GM23338 (cell line): ENCODE measurements around the gene CNPY2.

Source experiments
- CREB1 ChIP-seq: fragments of 250-450 bp; sonication (Bioruptor Pico); IDR thresholded peaks from 2 replicates; pipeline ENCODE4 v1.5.0; 2020; ENCODE audit warnings: low read depth, mild to moderate bottlenecking, moderate library complexity
- CTCF ChIP-seq, 2 experiments: fragments of 200-600 bp in 1 of 2; sonication (generic) in 1 of 2; conservative IDR thresholded peaks; 2 replicates each; pipeline versions ENCODE4 v1.5.1 to v1.6.1; 2016 to 2017; ENCODE audit warnings: antibody characterized with exemption in 2 of 2, low read depth in 2 of 2, mild to moderate bottlenecking in 2 of 2, moderate library complexity in 1 of 2
- EZH2 ChIP-seq: fragments of 200-600 bp; sonication (generic); IDR thresholded peaks from one replicate; pipeline ENCODE4 v1.8.0; 2017; ENCODE audit warnings: antibody characterized with exemption, mild to moderate bottlenecking, low read depth; ENCODE audit not compliant: unreplicated experiment
- EZH2phosphoT487 ChIP-seq: fragments of 200-600 bp; sonication (generic); IDR thresholded peaks from one replicate; pipeline ENCODE4 v1.8.1; 2018; ENCODE audit warnings: antibody characterized with exemption; ENCODE audit not compliant: unreplicated experiment
- JUNB ChIP-seq: IDR thresholded peaks from one replicate; pipeline ENCODE4 v1.6.1; 2016; ENCODE audit warnings: antibody characterized with exemption; ENCODE audit not compliant: unreplicated experiment
- NANOG ChIP-seq: IDR thresholded peaks from 2 replicates; pipeline ENCODE4 v1.6.1; 2016; ENCODE audit warnings: antibody characterized with exemption, borderline replicate concordance
- POLR2AphosphoS5 ChIP-seq: IDR thresholded peaks from 2 replicates; pipeline ENCODE4 v1.6.1; 2016; ENCODE audit warnings: antibody characterized with exemption, low read depth
- ZNF114 ChIP-seq: fragments of 250-450 bp; sonication (Bioruptor Pico); IDR thresholded peaks from 2 replicates; pipeline ENCODE4 v1.5.0; 2020; ENCODE audit warnings: mild to moderate bottlenecking, moderate library complexity
- ZNF331 ChIP-seq: fragments of 250-450 bp; sonication (Bioruptor Pico); IDR thresholded peaks from 2 replicates; pipeline ENCODE4 v1.5.0; 2020; ENCODE audit warnings: low read depth, mild to moderate bottlenecking, moderate library complexity
- TF ChIP-seq, protein P1 (sequence below): IDR thresholded peaks from one replicate; pipeline ENCODE4 v1.6.1; 2018; ENCODE audit warnings: antibody characterized with exemption; ENCODE audit not compliant: unreplicated experiment
- TF ChIP-seq, protein P2 (sequence below): fragments of 250-450 bp; sonication (Bioruptor Pico); IDR thresholded peaks from 2 replicates; pipeline ENCODE4 v1.5.0; 2020; ENCODE audit warnings: mild to moderate bottlenecking, moderate library complexity

- TF ChIP-seq POLR2AphosphoS5 (no peak), CTCF (conservative IDR thresholded peaks at IDR 0.05; ENCODE audit: low read depth in 2 of 2) (no peak), JUNB (no peak), EZH2 (no peak), ZNF114 (CRISPR knock-in tag) (no peak), EZH2phosphoT487 (no peak), CREB1 (CRISPR knock-in tag) (no peak), ZNF331 (CRISPR knock-in tag) (no peak), NANOG (no peak)
- TF ChIP-seq, protein P1, sequence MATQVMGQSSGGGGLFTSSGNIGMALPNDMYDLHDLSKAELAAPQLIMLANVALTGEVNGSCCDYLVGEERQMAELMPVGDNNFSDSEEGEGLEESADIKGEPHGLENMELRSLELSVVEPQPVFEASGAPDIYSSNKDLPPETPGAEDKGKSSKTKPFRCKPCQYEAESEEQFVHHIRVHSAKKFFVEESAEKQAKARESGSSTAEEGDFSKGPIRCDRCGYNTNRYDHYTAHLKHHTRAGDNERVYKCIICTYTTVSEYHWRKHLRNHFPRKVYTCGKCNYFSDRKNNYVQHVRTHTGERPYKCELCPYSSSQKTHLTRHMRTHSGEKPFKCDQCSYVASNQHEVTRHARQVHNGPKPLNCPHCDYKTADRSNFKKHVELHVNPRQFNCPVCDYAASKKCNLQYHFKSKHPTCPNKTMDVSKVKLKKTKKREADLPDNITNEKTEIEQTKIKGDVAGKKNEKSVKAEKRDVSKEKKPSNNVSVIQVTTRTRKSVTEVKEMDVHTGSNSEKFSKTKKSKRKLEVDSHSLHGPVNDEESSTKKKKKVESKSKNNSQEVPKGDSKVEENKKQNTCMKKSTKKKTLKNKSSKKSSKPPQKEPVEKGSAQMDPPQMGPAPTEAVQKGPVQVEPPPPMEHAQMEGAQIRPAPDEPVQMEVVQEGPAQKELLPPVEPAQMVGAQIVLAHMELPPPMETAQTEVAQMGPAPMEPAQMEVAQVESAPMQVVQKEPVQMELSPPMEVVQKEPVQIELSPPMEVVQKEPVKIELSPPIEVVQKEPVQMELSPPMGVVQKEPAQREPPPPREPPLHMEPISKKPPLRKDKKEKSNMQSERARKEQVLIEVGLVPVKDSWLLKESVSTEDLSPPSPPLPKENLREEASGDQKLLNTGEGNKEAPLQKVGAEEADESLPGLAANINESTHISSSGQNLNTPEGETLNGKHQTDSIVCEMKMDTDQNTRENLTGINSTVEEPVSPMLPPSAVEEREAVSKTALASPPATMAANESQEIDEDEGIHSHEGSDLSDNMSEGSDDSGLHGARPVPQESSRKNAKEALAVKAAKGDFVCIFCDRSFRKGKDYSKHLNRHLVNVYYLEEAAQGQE = no peak
- TF ChIP-seq, protein P2, sequence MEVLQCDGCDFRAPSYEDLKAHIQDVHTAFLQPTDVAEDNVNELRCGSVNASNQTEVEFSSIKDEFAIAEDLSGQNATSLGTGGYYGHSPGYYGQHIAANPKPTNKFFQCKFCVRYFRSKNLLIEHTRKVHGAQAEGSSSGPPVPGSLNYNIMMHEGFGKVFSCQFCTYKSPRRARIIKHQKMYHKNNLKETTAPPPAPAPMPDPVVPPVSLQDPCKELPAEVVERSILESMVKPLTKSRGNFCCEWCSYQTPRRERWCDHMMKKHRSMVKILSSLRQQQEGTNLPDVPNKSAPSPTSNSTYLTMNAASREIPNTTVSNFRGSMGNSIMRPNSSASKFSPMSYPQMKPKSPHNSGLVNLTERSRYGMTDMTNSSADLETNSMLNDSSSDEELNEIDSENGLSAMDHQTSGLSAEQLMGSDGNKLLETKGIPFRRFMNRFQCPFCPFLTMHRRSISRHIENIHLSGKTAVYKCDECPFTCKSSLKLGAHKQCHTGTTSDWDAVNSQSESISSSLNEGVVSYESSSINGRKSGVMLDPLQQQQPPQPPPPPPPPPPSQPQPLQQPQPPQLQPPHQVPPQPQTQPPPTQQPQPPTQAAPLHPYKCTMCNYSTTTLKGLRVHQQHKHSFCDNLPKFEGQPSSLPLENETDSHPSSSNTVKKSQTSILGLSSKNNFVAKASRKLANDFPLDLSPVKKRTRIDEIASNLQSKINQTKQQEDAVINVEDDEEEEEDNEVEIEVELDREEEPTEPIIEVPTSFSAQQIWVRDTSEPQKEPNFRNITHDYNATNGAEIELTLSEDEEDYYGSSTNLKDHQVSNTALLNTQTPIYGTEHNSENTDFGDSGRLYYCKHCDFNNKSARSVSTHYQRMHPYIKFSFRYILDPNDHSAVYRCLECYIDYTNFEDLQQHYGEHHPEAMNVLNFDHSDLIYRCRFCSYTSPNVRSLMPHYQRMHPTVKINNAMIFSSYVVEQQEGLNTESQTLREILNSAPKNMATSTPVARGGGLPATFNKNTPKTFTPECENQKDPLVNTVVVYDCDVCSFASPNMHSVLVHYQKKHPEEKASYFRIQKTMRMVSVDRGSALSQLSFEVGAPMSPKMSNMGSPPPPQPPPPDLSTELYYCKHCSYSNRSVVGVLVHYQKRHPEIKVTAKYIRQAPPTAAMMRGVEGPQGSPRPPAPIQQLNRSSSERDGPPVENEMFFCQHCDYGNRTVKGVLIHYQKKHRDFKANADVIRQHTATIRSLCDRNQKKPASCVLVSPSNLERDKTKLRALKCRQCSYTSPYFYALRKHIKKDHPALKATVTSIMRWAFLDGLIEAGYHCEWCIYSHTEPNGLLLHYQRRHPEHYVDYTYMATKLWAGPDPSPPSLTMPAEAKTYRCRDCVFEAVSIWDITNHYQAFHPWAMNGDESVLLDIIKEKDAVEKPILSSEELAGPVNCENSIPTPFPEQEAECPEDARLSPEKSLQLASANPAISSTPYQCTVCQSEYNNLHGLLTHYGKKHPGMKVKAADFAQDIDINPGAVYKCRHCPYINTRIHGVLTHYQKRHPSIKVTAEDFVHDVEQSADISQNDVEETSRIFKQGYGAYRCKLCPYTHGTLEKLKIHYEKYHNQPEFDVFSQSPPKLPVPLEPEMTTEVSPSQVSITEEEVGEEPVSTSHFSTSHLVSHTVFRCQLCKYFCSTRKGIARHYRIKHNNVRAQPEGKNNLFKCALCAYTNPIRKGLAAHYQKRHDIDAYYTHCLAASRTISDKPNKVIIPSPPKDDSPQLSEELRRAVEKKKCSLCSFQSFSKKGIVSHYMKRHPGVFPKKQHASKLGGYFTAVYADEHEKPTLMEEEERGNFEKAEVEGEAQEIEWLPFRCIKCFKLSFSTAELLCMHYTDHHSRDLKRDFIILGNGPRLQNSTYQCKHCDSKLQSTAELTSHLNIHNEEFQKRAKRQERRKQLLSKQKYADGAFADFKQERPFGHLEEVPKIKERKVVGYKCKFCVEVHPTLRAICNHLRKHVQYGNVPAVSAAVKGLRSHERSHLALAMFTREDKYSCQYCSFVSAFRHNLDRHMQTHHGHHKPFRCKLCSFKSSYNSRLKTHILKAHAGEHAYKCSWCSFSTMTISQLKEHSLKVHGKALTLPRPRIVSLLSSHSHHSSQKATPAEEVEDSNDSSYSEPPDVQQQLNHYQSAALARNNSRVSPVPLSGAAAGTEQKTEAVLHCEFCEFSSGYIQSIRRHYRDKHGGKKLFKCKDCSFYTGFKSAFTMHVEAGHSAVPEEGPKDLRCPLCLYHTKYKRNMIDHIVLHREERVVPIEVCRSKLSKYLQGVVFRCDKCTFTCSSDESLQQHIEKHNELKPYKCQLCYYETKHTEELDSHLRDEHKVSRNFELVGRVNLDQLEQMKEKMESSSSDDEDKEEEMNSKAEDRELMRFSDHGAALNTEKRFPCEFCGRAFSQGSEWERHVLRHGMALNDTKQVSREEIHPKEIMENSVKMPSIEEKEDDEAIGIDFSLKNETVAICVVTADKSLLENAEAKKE (CRISPR knock-in tag) = no peak
Observed at GRCh38 chr12:56321027-56321426, 5.2 kb upstream of the CNPY2 start.
